Measurements from ENCODE around the gene IL12RB2. TPM values are rescaled to one million over a fixed set of nuclear protein-coding genes. Genes with fewer than 3 reads are reported as not detected.
A peak's percentile ranks its signal among the peaks of the same experiment; 100 is the strongest.

Gene IL12RB2
- total and polyA plus RNA-seq, 10 of the 15 experiments (the other 5 are each of a cell fraction or from before 2014, with no cell fraction given), result 0.15 to 1.1 (median 0.54) TPM; not detected in 1

GRCh38 chr1:67429011-67429527, 121.4 kb downstream of the IL12RB2 start (continued):
- TF ChIP-seq ZBED1 (IDR thresholded peaks at IDR 0.05; ENCODE audit: borderline replicate concordance), result no peak
- TF ChIP-seq, protein P1, sequence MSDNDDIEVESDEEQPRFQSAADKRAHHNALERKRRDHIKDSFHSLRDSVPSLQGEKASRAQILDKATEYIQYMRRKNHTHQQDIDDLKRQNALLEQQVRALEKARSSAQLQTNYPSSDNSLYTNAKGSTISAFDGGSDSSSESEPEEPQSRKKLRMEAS (IDR thresholded peaks at IDR 0.05; ENCODE audit: low read depth, low read length), result peak; percentile 76
- TF ChIP-seq POLR2A (IDR thresholded peaks at IDR 0.05; ENCODE audit: low read depth, low read length), result peak; percentile 34; the same call in 1 of the 2 replicates
- TF ChIP-seq PRDM15 (CRISPR knock-in tag; IDR thresholded peaks at IDR 0.05), result no peak
- TF ChIP-seq RUNX3 (IDR thresholded peaks at IDR 0.05; ENCODE audit: low read length), result peak; percentile 24
- TF ChIP-seq KAT2A (conservative IDR thresholded peaks at IDR 0.05; ENCODE audit: control insufficient read depth, low read depth, low read length), result no peak
